ENCODE measurements around the gene DSCAM. TPM values are rescaled to one million over a fixed set of nuclear protein-coding genes. Genes with fewer than 3 reads are reported as not detected.

Gene DSCAM
- total RNA-seq, 1 experiment from 2014 or later: 0.13 TPM

GRCh38 chr21:40684726-40685125 lies 162.2 kb downstream of the DSCAM start:
- ChIA-PET CTCF (no interaction called here), POLR2A (no interaction called here)
- H3K27me3 Mint-ChIP-seq (ENCODE audit: low read depth): no peaks in the 10 kb centered on the region
- H3K27ac Mint-ChIP-seq: no peak overlapping the region
- no peak for DNase-seq (ENCODE audit: low spot score)
- TF ChIP-seq, protein P1, sequence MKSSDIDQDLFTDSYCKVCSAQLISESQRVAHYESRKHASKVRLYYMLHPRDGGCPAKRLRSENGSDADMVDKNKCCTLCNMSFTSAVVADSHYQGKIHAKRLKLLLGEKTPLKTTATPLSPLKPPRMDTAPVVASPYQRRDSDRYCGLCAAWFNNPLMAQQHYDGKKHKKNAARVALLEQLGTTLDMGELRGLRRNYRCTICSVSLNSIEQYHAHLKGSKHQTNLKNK (CRISPR knock-in tag; IDR thresholded peaks at IDR 0.05): no peak
- TF ChIP-seq ATF2 (CRISPR knock-in tag; IDR thresholded peaks at IDR 0.05; ENCODE audit: borderline replicate concordance, low read depth) (no peak), FOXP1 (CRISPR knock-in tag; IDR thresholded peaks at IDR 0.05; ENCODE audit: borderline replicate concordance) (no peak), IRF2 (CRISPR knock-in tag; IDR thresholded peaks at IDR 0.05; ENCODE audit: borderline replicate concordance, low read depth) (no peak), ZNF423 (CRISPR knock-in tag; IDR thresholded peaks at IDR 0.05) (no peak), ZNF121 (CRISPR knock-in tag; IDR thresholded peaks at IDR 0.05) (no peak), MLX (CRISPR knock-in tag; IDR thresholded peaks at IDR 0.05) (no peak), SOX15 (CRISPR knock-in tag; IDR thresholded peaks at IDR 0.05) (no peak), ARID4B (CRISPR knock-in tag; IDR thresholded peaks at IDR 0.05; ENCODE audit: borderline replicate concordance) (no peak), ZNF512 (CRISPR knock-in tag; IDR thresholded peaks at IDR 0.05; ENCODE audit: borderline replicate concordance) (no peak), ZNF671 (CRISPR knock-in tag; IDR thresholded peaks at IDR 0.05) (no peak), OVOL2 (CRISPR knock-in tag; IDR thresholded peaks at IDR 0.05; ENCODE audit: borderline replicate concordance) (no peak), SMAD4 (CRISPR knock-in tag; IDR thresholded peaks at IDR 0.05) (no peak), ZNF281 (CRISPR knock-in tag; IDR thresholded peaks at IDR 0.05) (no peak)
- TF ChIP-seq, protein P2, sequence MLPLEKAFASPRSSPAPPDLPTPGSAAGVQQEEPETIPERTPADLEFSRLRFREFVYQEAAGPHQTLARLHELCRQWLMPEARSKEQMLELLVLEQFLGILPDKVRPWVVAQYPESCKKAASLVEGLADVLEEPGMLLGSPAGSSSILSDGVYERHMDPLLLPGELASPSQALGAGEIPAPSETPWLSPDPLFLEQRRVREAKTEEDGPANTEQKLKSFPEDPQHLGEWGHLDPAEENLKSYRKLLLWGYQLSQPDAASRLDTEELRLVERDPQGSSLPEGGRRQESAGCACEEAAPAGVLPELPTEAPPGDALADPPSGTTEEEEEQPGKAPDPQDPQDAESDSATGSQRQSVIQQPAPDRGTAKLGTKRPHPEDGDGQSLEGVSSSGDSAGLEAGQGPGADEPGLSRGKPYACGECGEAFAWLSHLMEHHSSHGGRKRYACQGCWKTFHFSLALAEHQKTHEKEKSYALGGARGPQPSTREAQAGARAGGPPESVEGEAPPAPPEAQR (CRISPR knock-in tag; IDR thresholded peaks at IDR 0.05): no peak
- TF ChIP-seq, protein P3, sequence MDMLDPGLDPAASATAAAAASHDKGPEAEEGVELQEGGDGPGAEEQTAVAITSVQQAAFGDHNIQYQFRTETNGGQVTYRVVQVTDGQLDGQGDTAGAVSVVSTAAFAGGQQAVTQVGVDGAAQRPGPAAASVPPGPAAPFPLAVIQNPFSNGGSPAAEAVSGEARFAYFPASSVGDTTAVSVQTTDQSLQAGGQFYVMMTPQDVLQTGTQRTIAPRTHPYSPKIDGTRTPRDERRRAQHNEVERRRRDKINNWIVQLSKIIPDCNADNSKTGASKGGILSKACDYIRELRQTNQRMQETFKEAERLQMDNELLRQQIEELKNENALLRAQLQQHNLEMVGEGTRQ (CRISPR knock-in tag; IDR thresholded peaks at IDR 0.05): no peak
- TF ChIP-seq, protein P4, sequence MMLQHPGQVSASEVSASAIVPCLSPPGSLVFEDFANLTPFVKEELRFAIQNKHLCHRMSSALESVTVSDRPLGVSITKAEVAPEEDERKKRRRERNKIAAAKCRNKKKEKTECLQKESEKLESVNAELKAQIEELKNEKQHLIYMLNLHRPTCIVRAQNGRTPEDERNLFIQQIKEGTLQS (CRISPR knock-in tag; conservative IDR thresholded peaks at IDR 0.05): no peak
- ATAC-seq: no peak
- H3K4me3 Mint-ChIP-seq: no peak overlapping the region
- H3K36me3 Mint-ChIP-seq: no peaks in the 10 kb centered on the region
- peaks cover 27% of the 10 kb centered on the region for H3K4me1 Mint-ChIP-seq
- H3K9me3 Mint-ChIP-seq: peaks cover 10% of the 10 kb centered on the region
